ENCODE measurements around the gene ANKS1B. TPM values are rescaled to one million over a fixed set of nuclear protein-coding genes. Genes with fewer than 3 reads are reported as not detected.

The ANKS1B gene
- total and polyA plus RNA-seq, 11 donors = 0.62 to 5.8 (median 1.8) TPM

GRCh38 chr12:98807187-98807586, 1177.5 kb downstream of the ANKS1B start:
- Histone ChIP-seq H3K4me1 (no peaks in the 10 kb centered on the region), H3K4me3 (no peak overlapping the region), H3K9me3 (no peaks in the 10 kb centered on the region), H3K27ac (no peak overlapping the region), H3K36me3 (no peaks in the 10 kb centered on the region), H3K27me3 (peaks cover 0 to 12% (median 0%) of the 10 kb centered on the region in 9 donors)
- ATAC-seq (no peak), DNase-seq (no peak)
- intact Hi-C loops (cut with DNase I) = no loop called here
- WGBS, 4 donors = 50 to 69% (median 67%) methylated on average over 2 of the region's 2 CpGs
- TF ChIP-seq POLR2A (IDR thresholded peaks at IDR 0.05) (no peak), CTCF (IDR thresholded peaks at IDR 0.05) (no peak)

DNA sequence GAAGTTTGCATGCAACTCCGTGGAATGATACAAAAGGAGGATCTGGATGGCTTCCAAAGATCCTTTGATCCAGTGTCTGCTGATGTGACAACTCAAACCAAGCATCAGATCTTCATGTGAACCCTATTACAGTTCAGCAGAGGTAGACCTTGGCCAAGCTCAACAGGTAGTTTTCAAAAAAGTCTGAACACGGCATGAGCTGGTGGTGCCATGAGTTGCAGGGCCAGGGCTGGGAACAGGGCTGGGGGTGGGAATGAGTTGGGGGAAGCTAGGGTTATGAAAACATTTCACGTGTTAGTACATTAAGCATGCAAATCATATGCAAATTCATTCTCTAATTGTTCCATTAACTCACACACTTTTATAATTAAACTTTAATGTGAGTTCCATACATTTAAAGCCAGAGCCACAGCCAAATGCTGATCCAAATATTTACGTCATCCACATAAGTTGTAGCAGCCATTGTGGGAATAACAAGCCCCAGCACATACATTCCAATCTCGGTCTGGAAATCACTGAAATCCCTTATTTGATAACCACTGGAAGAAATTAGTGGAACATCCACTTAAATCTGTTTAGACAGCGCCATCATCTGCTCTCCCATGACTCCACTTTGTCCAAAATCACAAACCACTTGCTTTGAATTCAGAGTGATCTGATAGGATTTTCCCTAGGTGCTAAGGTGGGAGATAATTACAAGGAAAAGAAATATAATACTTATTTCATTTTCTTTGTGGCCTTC, 1181.1 kb downstream of the ANKS1B start:
- 75 to 80% (median 77%) methylated on average over 6 of the region's 6 CpGs for WGBS, 4 donors
- DNase-seq = no peak
- TF ChIP-seq POLR2A (IDR thresholded peaks at IDR 0.05) (no peak), CTCF (IDR thresholded peaks at IDR 0.05) (no peak)

GRCh38 chr12:98799822-98800221, 1184.9 kb downstream of the ANKS1B start:
- H3K9me3 ChIP-seq = no peaks in the 10 kb centered on the region
- no peak overlapping the region for H3K4me3 ChIP-seq
- DNase-seq (no peak), ATAC-seq (no peak)
- intact Hi-C loops (cut with DNase I) = no loop called here
- H3K27me3 ChIP-seq = peaks cover 0 to 17% (median 0%) of the 10 kb centered on the region in 9 donors
- no peaks in the 10 kb centered on the region for H3K4me1 ChIP-seq
- TF ChIP-seq CTCF (IDR thresholded peaks at IDR 0.05) = no peak
- TF ChIP-seq POLR2A (IDR thresholded peaks at IDR 0.05) = no peak
- H3K27ac ChIP-seq = no peak overlapping the region
- H3K36me3 ChIP-seq = no peaks in the 10 kb centered on the region
- 72 to 80% (median 77%) methylated on average over 3 of the region's 3 CpGs for WGBS, 4 donors

More for the DNA sequence above, 1181.1 kb downstream of the ANKS1B start:
- no peaks in the 10 kb centered on the region for H3K4me1 ChIP-seq
- no peak overlapping the region for H3K4me3 ChIP-seq
- H3K27me3 ChIP-seq = peaks cover 0 to 22% (median 0%) of the 10 kb centered on the region in 9 donors
- H3K27ac ChIP-seq = no peak overlapping the region
- no peaks in the 10 kb centered on the region for H3K36me3 ChIP-seq
- intact Hi-C loops (cut with DNase I) = no loop called here
- H3K9me3 ChIP-seq = no peaks in the 10 kb centered on the region
- no peak for ATAC-seq

DNA sequence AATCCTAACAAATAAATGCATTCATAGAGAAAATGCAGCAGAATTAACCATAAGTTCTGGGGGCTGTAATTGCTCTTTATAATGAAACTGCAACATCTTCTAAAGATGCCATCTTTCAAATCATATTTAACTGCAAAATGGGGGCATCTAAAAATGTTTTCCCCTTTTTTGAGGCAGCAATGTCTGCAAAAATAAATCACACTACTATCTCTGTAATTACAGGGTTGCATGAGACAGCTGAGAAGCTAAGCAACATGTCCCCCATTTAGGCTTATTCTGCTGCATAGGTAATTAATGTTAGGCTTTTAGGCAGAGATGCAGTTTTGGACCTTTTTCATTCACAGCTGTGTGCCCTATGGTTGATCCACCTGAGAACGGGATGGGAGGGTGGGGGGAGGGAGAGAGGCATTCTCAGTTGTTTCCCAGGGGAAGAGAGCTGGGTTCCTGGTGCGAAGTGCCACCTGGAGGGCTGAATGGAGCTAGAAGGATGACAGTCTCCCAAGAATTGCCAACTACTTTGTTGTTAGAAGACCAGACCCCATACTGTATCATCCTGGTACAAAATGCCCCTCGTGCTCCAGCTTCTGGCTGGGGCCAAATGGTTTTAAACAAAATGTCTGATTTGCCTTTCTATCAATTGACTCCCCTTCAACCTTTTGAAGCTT, 1185.5 kb downstream of the ANKS1B start:
- H3K9me3 ChIP-seq = no peaks in the 10 kb centered on the region
- no peaks in the 10 kb centered on the region for H3K36me3 ChIP-seq
- ATAC-seq (no peak), DNase-seq (no peak)
- no peaks in the 10 kb centered on the region for H3K4me1 ChIP-seq
- intact Hi-C loops (cut with DNase I) = no loop called here
- no peak overlapping the region for H3K27ac ChIP-seq
- no peak overlapping the region for H3K4me3 ChIP-seq
- no peak for TF ChIP-seq POLR2A (IDR thresholded peaks at IDR 0.05)
- H3K27me3 ChIP-seq = peaks cover 0 to 17% (median 0%) of the 10 kb centered on the region in 9 donors
- WGBS, 4 donors = 42 to 50% (median 46%) methylated on average over 3 of the region's 3 CpGs
